ENCODE data around the gene RBM10. TPM values are rescaled to one million over a fixed set of nuclear protein-coding genes. Genes with fewer than 3 reads are reported as not detected.

The RBM10 gene
- total RNA-seq, 2 donors from 2014 or later, result 48.3 to 50.6 TPM

DNA sequence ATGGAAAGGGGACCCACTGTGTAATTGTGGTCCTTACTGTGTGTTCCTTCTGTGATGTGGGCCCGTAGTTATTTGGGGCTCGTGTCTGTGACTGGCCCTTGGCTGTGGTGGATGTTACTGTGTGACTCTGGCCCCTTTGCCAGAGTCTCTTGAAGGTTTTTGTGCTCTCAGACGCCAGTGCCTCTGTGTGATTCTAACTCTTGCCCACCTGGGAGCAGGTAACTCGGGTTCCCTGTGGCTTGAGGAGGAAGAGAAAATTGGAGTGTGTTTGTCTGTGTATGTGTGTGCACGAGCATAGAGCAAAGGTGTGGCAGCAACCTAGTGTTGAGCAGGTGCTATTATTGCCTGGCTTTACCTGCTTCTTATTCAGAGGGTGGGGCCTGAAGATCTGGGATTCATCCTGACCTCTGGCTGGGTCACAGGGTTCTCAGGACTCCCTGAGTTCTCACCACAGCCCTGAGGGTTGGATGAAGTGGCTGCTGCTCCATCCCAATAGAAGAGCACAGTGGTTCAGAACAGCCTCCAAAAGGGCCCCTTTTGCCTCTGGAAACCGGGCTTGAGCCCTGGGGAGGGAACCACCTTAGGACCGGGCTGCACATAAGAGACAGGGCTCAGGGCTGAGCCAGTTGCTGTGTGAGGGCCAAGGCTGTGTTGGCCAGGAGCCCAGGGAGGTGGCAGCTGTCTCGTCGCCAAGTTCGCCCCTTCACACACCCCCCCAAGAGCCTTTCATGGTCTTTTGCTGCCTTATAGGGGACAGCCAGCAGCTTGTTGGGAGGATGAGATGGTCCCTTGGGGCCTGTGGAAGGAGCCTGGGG lies 1.3 kb downstream of the RBM10 start:
- TF ChIP-seq, protein P1, sequence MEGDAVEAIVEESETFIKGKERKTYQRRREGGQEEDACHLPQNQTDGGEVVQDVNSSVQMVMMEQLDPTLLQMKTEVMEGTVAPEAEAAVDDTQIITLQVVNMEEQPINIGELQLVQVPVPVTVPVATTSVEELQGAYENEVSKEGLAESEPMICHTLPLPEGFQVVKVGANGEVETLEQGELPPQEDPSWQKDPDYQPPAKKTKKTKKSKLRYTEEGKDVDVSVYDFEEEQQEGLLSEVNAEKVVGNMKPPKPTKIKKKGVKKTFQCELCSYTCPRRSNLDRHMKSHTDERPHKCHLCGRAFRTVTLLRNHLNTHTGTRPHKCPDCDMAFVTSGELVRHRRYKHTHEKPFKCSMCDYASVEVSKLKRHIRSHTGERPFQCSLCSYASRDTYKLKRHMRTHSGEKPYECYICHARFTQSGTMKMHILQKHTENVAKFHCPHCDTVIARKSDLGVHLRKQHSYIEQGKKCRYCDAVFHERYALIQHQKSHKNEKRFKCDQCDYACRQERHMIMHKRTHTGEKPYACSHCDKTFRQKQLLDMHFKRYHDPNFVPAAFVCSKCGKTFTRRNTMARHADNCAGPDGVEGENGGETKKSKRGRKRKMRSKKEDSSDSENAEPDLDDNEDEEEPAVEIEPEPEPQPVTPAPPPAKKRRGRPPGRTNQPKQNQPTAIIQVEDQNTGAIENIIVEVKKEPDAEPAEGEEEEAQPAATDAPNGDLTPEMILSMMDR (conservative IDR thresholded peaks at IDR 0.05), result no peak
- Mint-ChIP-seq H3K27me3 (ENCODE audit: insufficient read depth) (no peaks in the 10 kb centered on the region), H3K4me1 (no peaks in the 10 kb centered on the region), H3K4me3 (peak overlapping the region; percentile 95), H3K27ac (peak overlapping the region; percentile 10), H3K36me3 (ENCODE audit: low read depth) (peaks cover 21% of the 10 kb centered on the region), H3K9me3 (peaks cover 59% of the 10 kb centered on the region)
- H3K9me3 ChIP-seq (ENCODE audit: control insufficient read depth, low read length), result no peaks in the 10 kb centered on the region
- peak overlapping the region; percentile 80 for H3K9ac ChIP-seq (ENCODE audit: extremely low read depth, low read length, poor library complexity, severe bottlenecking)
- DNase-seq, result no peak
- H3K36me3 ChIP-seq (ENCODE audit: control insufficient read depth, insufficient read depth, low read length), result peaks cover 9% of the 10 kb centered on the region
- no peak overlapping the region for H3K27ac ChIP-seq (ENCODE audit: low read depth, low read length)
- peak overlapping the region; percentile 87 for H3K4me3 ChIP-seq (ENCODE audit: low read length)
- H3K4me1 ChIP-seq (ENCODE audit: control insufficient read depth, insufficient read depth, low read length), result no peaks in the 10 kb centered on the region
- no peaks in the 10 kb centered on the region for H3K27me3 ChIP-seq (ENCODE audit: control insufficient read depth, insufficient read depth, low read length, poor library complexity, severe bottlenecking)
- 39% methylated on average over 10 of the region's 10 CpGs; no CpG with 5 or more reads in 1 of the 2 experiments for WGBS, 2 experiments (ENCODE audit: insufficient coverage in 1 of 2, insufficient read length in 1 of 2)

DNA sequence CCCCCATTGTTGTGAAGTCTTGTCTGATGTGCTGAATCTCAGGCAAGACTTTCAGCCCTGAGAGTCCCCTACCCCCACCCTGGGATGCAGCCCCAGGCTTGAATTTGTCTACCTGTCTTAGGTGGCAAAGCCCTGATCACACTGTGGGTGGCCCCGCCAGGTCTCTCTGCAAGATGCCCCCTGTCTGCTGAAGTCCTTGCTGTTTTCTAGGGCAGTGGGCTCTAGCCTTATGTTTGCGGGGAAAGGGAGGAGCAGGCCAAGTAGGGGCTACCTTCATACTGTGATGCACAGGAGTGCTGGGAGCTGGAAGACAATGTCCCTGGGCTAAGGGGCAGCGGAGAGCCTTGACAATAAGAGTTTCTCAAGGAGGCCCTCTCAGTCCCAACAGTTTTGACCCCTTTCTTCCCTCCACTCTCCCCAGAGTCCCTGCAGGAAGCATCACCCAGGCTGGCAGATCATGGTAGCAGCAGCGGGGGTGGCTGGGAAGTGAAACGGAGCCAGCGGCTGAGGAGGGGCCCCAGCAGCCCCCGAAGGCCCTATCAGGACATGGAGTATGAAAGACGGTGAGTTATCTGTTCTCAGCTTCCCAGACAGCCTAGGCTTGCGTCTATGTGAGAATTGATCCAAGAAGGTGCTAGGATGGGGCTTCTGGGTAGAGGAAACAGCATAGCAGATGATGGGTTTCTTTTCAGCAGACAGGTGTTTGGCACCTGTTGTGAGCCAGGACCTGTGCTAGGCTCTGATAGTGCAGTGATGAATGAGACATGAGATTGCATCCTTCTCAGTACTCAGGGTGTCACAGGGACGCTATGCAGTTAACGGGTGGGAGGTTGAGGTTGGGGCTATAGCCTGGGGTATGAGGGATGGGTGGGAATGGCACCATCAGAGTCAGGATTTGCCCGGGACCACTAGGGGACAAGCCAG lies 2.2 kb downstream of the RBM10 start:
- Mint-ChIP-seq H3K27me3 (ENCODE audit: insufficient read depth) (no peaks in the 10 kb centered on the region), H3K4me3 (peak overlapping the region; percentile 95), H3K9me3 (peaks cover 58% of the 10 kb centered on the region), H3K27ac (peak overlapping the region; percentile 75), H3K4me1 (no peaks in the 10 kb centered on the region), H3K36me3 (ENCODE audit: low read depth) (peaks cover 17% of the 10 kb centered on the region)
- H3K4me1 ChIP-seq (ENCODE audit: control insufficient read depth, insufficient read depth, low read length), result no peaks in the 10 kb centered on the region
- H3K4me3 ChIP-seq (ENCODE audit: low read length), result peak overlapping the region; percentile 87
- H3K27ac ChIP-seq (ENCODE audit: low read depth, low read length), result no peak overlapping the region
- peaks cover 18% of the 10 kb centered on the region for H3K36me3 ChIP-seq (ENCODE audit: control insufficient read depth, insufficient read depth, low read length)
- no peaks in the 10 kb centered on the region for H3K9me3 ChIP-seq (ENCODE audit: control insufficient read depth, low read length)
- H3K27me3 ChIP-seq (ENCODE audit: control insufficient read depth, insufficient read depth, low read length, poor library complexity, severe bottlenecking), result no peaks in the 10 kb centered on the region
- DNase-seq, result no peak
- TF ChIP-seq, protein P1 (conservative IDR thresholded peaks at IDR 0.05), result no peak
- no peak overlapping the region for H3K9ac ChIP-seq (ENCODE audit: extremely low read depth, low read length, poor library complexity, severe bottlenecking)
- 90 to 92% methylated on average over 4 to 12 of the region's 12 CpGs for WGBS, 2 experiments (ENCODE audit: insufficient coverage in 1 of 2, insufficient read length in 1 of 2)

DNA sequence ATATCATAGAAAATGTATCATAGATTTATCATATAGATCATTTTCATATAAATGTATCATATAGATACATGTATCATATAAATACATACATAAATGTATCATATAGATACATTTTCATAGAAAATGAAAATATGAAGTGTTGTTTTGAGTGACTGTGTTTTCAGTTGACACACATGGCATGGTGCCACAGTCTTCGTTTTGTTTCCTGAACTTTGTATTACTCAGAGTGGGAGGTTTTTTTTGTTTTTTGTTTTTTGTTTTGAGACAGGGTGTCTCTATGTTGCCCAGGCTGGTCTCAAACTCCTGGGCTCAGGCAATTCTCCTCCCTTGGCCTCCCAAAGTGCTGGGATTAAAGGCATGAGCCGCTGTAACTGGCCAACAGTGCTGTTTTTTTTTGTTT lies 3.9 kb downstream of the RBM10 start:
- H3K36me3 Mint-ChIP-seq (ENCODE audit: low read depth), result peaks cover 15% of the 10 kb centered on the region
- H3K4me1 ChIP-seq (ENCODE audit: control insufficient read depth, insufficient read depth, low read length), result no peaks in the 10 kb centered on the region
- no peaks in the 10 kb centered on the region for H3K4me1 Mint-ChIP-seq
- H3K36me3 ChIP-seq (ENCODE audit: control insufficient read depth, insufficient read depth, low read length), result peaks cover 23% of the 10 kb centered on the region
- no peak overlapping the region for H3K4me3 ChIP-seq (ENCODE audit: low read length)
- no peak overlapping the region for H3K27ac Mint-ChIP-seq
- DNase-seq, result no peak
- H3K9me3 Mint-ChIP-seq, result peaks cover 52% of the 10 kb centered on the region
- no peaks in the 10 kb centered on the region for H3K27me3 Mint-ChIP-seq (ENCODE audit: insufficient read depth)
- H3K9me3 ChIP-seq (ENCODE audit: control insufficient read depth, low read length), result no peaks in the 10 kb centered on the region
- TF ChIP-seq, protein P1 (conservative IDR thresholded peaks at IDR 0.05), result no peak
- no peak overlapping the region for H3K9ac ChIP-seq (ENCODE audit: extremely low read depth, low read length, poor library complexity, severe bottlenecking)
- H3K4me3 Mint-ChIP-seq, result no peak overlapping the region
- 100% methylated on average over 2 of the region's 2 CpGs; no CpG with 5 or more reads in 1 of the 2 experiments for WGBS, 2 experiments (ENCODE audit: insufficient coverage in 1 of 2, insufficient read length in 1 of 2)
- no peaks in the 10 kb centered on the region for H3K27me3 ChIP-seq (ENCODE audit: control insufficient read depth, insufficient read depth, low read length, poor library complexity, severe bottlenecking)
- H3K27ac ChIP-seq (ENCODE audit: low read depth, low read length), result no peak overlapping the region
